ENCODE data around the gene TBL1X.

TBL1X gene

GRCh38 chrX:9587642-9588041 lies 122.8 kb downstream of the TBL1X start:
- no peak for DNase-seq (ENCODE audit: low spot score)
- in situ Hi-C loops (cut with MboI; ENCODE audit: low sequenced_read_pairs, unreplicated experiment) = no loop called here

GRCh38 chrX:9591496-9591895 lies 126.6 kb downstream of the TBL1X start:
- no peak for DNase-seq (ENCODE audit: low spot score)
- no peak for TF ChIP-seq CTCF (IDR thresholded peaks at IDR 0.05; ENCODE audit: borderline replicate concordance, control extremely low read depth, extremely low read depth, insufficient read depth, missing control alignments)
- in situ Hi-C loops (cut with MboI; ENCODE audit: low sequenced_read_pairs, unreplicated experiment) = no loop called here

More at GRCh38 chrX:9587642-9588041, 122.8 kb downstream of the TBL1X start:
- TF ChIP-seq CTCF (IDR thresholded peaks at IDR 0.05; ENCODE audit: borderline replicate concordance, control extremely low read depth, extremely low read depth, insufficient read depth, missing control alignments) = no peak

GRCh38 chrX:9593756-9594155 lies 128.9 kb downstream of the TBL1X start:
- in situ Hi-C loops (cut with MboI; ENCODE audit: low sequenced_read_pairs, unreplicated experiment) = no loop called here

GRCh38 chrX:9595174-9595573 lies 130.3 kb downstream of the TBL1X start:
- TF ChIP-seq CTCF (IDR thresholded peaks at IDR 0.05; ENCODE audit: borderline replicate concordance, control extremely low read depth, extremely low read depth, insufficient read depth, missing control alignments) = no peak
- DNase-seq (ENCODE audit: low spot score) = no peak
- in situ Hi-C loops (cut with MboI; ENCODE audit: low sequenced_read_pairs, unreplicated experiment) = no loop called here

More at GRCh38 chrX:9593756-9594155, 128.9 kb downstream of the TBL1X start:
- TF ChIP-seq CTCF (IDR thresholded peaks at IDR 0.05; ENCODE audit: borderline replicate concordance, control extremely low read depth, extremely low read depth, insufficient read depth, missing control alignments) = no peak
- no peak for DNase-seq (ENCODE audit: low spot score)

- no peak for DNase-seq (ENCODE audit: low spot score)
- in situ Hi-C loops (cut with MboI; ENCODE audit: low sequenced_read_pairs, unreplicated experiment) = no loop called here
- no peak for TF ChIP-seq CTCF (IDR thresholded peaks at IDR 0.05; ENCODE audit: borderline replicate concordance, control extremely low read depth, extremely low read depth, insufficient read depth, missing control alignments)
Measured at GRCh38 chrX:9596837-9597236, 132.0 kb downstream of the TBL1X start.

- no peak for TF ChIP-seq CTCF (IDR thresholded peaks at IDR 0.05; ENCODE audit: borderline replicate concordance, control extremely low read depth, extremely low read depth, insufficient read depth, missing control alignments)
- DNase-seq (ENCODE audit: low spot score) = no peak
- in situ Hi-C loops (cut with MboI; ENCODE audit: low sequenced_read_pairs, unreplicated experiment) = no loop called here
Measured at GRCh38 chrX:9597361-9598035, 132.6 kb downstream of the TBL1X start.
